Naive thymus-derived CD4-positive, alpha-beta T cell (primary cell): ENCODE results near the gene MTHFD2L. TPM values are rescaled to one million over a fixed set of nuclear protein-coding genes. Genes with fewer than 3 reads are reported as not detected.

ENCODE experiments used
- ATAC-seq: fragments of 150-1000 bp; cut with Tn5 transposase; 2 replicates; pipeline ENCODE4 v1.10.0; 2021; ENCODE audit warnings: mild to moderate bottlenecking, moderate library complexity
- CTCF ChIA-PET: fragments of 350-600 bp; sonication (Branson Sonifier 250); formaldehyde crosslinking; loops from one replicate; lab custom pipeline; 2021; ENCODE audit warnings: antibody characterized with exemption; lab: Charles Lee
- POLR2A ChIA-PET: fragments of 350-600 bp; sonication (Branson Sonifier 250); formaldehyde crosslinking; loops from one replicate; lab custom pipeline; 2021; ENCODE audit warnings: antibody characterized with exemption, inconsistent platforms; lab: Charles Lee
- DNase-seq, 9 donors: peaks; one replicate each; pipeline versions ENCODE4 v3.0.0 to v3.0.0-alpha.2; 2020 to 2022; ENCODE audit warnings: mixed read lengths in 1 of 9
- H3K27ac ChIP-seq: one replicate; pipeline ENCODE4 v1.7.0; 2013; ENCODE audit warnings: mild to moderate bottlenecking, low read depth, low read length, moderate library complexity
- H3K27me3 ChIP-seq, 2 donors: one replicate each; pipeline ENCODE4 v1.7.0; 2013; ENCODE audit warnings: low read length in 2 of 2, mild to moderate bottlenecking in 2 of 2, moderate library complexity in 2 of 2; ENCODE audit not compliant: control insufficient read depth in 2 of 2, insufficient read depth in 2 of 2
- H3K36me3 ChIP-seq, 3 experiments: 1 replicate in 2 of 3; 2 replicates in 1 of 3; pipeline ENCODE4 v1.7.0; 2013; ENCODE audit warnings: low read length in 3 of 3, mild to moderate bottlenecking in 3 of 3, moderate library complexity in 1 of 3; ENCODE audit not compliant: insufficient read depth in 3 of 3, control insufficient read depth in 2 of 3
- H3K4me1 ChIP-seq, 2 donors: one replicate each; pipeline ENCODE4 v1.7.0; 2013; ENCODE audit warnings: low read length in 2 of 2, mild to moderate bottlenecking in 2 of 2, moderate library complexity in 1 of 2; ENCODE audit not compliant: control insufficient read depth in 2 of 2, insufficient read depth in 2 of 2
- H3K4me3 ChIP-seq: 2 replicates; pipeline ENCODE4 v1.7.0; 2013; ENCODE audit warnings: mild to moderate bottlenecking, low read length
- H3K9me3 ChIP-seq, 3 experiments: 1 replicate in 2 of 3; 2 replicates in 1 of 3; pipeline ENCODE4 v1.7.0; 2013; ENCODE audit warnings: low read length in 3 of 3; ENCODE audit not compliant: control insufficient read depth in 2 of 3
- H3K27ac Mint-ChIP-seq, 9 donors: one replicate each; pipeline ENCODE4 v1.8.0; 2020 to 2022; ENCODE audit warnings: mixed read lengths in 9 of 9, mild to moderate bottlenecking in 8 of 9, moderate library complexity in 5 of 9, inconsistent platforms in 2 of 9
- H3K27me3 Mint-ChIP-seq, 5 donors: one replicate each; pipeline ENCODE4 v1.8.0; 2021 to 2022; ENCODE audit warnings: mixed read lengths in 5 of 5, mild to moderate bottlenecking in 1 of 5
- H3K36me3 Mint-ChIP-seq, 5 donors: one replicate each; pipeline ENCODE4 v1.8.0; 2020 to 2022; ENCODE audit warnings: mixed read lengths in 5 of 5, mild to moderate bottlenecking in 3 of 5, inconsistent platforms in 1 of 5
- H3K4me1 Mint-ChIP-seq, 7 donors: one replicate each; pipeline ENCODE4 v1.8.0; 2020 to 2022; ENCODE audit warnings: mixed read lengths in 7 of 7, mild to moderate bottlenecking in 3 of 7, inconsistent platforms in 1 of 7
- H3K4me3 Mint-ChIP-seq, 10 donors: one replicate each; pipeline ENCODE4 v1.8.0; 2020 to 2022; ENCODE audit warnings: mild to moderate bottlenecking in 10 of 10, mixed read lengths in 10 of 10, moderate library complexity in 6 of 10, inconsistent platforms in 2 of 10
- H3K9me3 Mint-ChIP-seq, 11 donors: one replicate each; pipeline ENCODE4 v1.8.0; 2020 to 2022; ENCODE audit warnings: mixed read lengths in 11 of 11, mild to moderate bottlenecking in 4 of 11, inconsistent platforms in 1 of 11, moderate library complexity in 1 of 11
- intact Hi-C, 2 donors: fragments of 100-400 bp; cut with micrococcal nuclease; formaldehyde crosslinking; loops; one replicate each; pipeline ENCODE4 v1.15.1; 2023
- polyA plus RNA-seq, 2 donors: library from polyadenylated mRNA; unstranded; fragments of 300-500 nt; fragmentation: Illumina TruSeq; gene quantifications; one replicate each; pipeline ENCODE4 v1.2.3, GENCODE V29; 2021
- total RNA-seq, 6 experiments: library from RNA in 5 of 6; stranded (reverse) in 5 of 6; gene quantifications; 1 replicate in 5 of 6; 2 replicates in 1 of 6; pipeline ENCODE4 v1.2.3 and lab custom pipeline; 2021 to 2026

Gene MTHFD2L
- total and polyA plus RNA-seq, 7 experiments from 2014 or later: 2.3 to 13.7 (median 10.2) TPM

- H3K27me3 ChIP-seq: no peaks in the 10 kb centered on the region
- POLR2A ChIA-PET: no interaction called here
- no peaks in the 10 kb centered on the region for H3K4me1 ChIP-seq
- peaks cover 0 to 37% (median 17%) of the 10 kb centered on the region in 5 donors for H3K36me3 Mint-ChIP-seq
- H3K4me3 Mint-ChIP-seq: no peak overlapping the region
- ATAC-seq (no peak), DNase-seq (no peak)
- no peaks in the 10 kb centered on the region for H3K4me1 Mint-ChIP-seq
- no peak overlapping the region for H3K4me3 ChIP-seq
- H3K27ac Mint-ChIP-seq: no peak overlapping the region
- H3K27ac ChIP-seq: no peak overlapping the region
- no peaks in the 10 kb centered on the region for H3K36me3 ChIP-seq
- CTCF ChIA-PET: no interaction called here
- H3K9me3 ChIP-seq: no peaks in the 10 kb centered on the region
- no peaks in the 10 kb centered on the region for H3K9me3 Mint-ChIP-seq
- intact Hi-C loops: no loop called here
- H3K27me3 Mint-ChIP-seq: no peaks in the 10 kb centered on the region
Measured at GRCh38 chr4:74282926-74283325, 125.0 kb downstream of the MTHFD2L start.

GRCh38 chr4:74283614-74284013 lies 125.7 kb downstream of the MTHFD2L start:
- no peaks in the 10 kb centered on the region for H3K27me3 Mint-ChIP-seq
- H3K27me3 ChIP-seq: no peaks in the 10 kb centered on the region
- ATAC-seq (no peak), DNase-seq (no peak)
- CTCF ChIA-PET: no interaction called here
- H3K4me1 Mint-ChIP-seq: no peaks in the 10 kb centered on the region
- H3K27ac Mint-ChIP-seq: no peak overlapping the region
- peaks cover 0 to 33% (median 17%) of the 10 kb centered on the region in 5 donors for H3K36me3 Mint-ChIP-seq
- no peaks in the 10 kb centered on the region for H3K4me1 ChIP-seq
- H3K4me3 Mint-ChIP-seq: no peak overlapping the region
- H3K4me3 ChIP-seq: no peak overlapping the region
- POLR2A ChIA-PET: no interaction called here
- H3K27ac ChIP-seq: no peak overlapping the region
- no peaks in the 10 kb centered on the region for H3K36me3 ChIP-seq
- no peaks in the 10 kb centered on the region for H3K9me3 ChIP-seq
- H3K9me3 Mint-ChIP-seq: no peaks in the 10 kb centered on the region
- intact Hi-C loops: no loop called here

GRCh38 chr4:74284053-74284452 lies 126.1 kb downstream of the MTHFD2L start:
- POLR2A ChIA-PET: no interaction called here
- Histone ChIP-seq H3K4me1 (no peaks in the 10 kb centered on the region), H3K9me3 (no peaks in the 10 kb centered on the region), H3K4me3 (no peak overlapping the region), H3K36me3 (no peaks in the 10 kb centered on the region), H3K27ac (no peak overlapping the region), H3K27me3 (no peaks in the 10 kb centered on the region)
- CTCF ChIA-PET: no interaction called here
- Mint-ChIP-seq H3K4me1 (no peaks in the 10 kb centered on the region), H3K4me3 (no peak overlapping the region), H3K36me3 (peaks cover 0 to 33% (median 17%) of the 10 kb centered on the region in 5 donors), H3K27me3 (no peaks in the 10 kb centered on the region), H3K27ac (no peak overlapping the region), H3K9me3 (no peaks in the 10 kb centered on the region)
- DNase-seq (no peak), ATAC-seq (no peak)
- intact Hi-C loops: no loop called here

GRCh38 chr4:74287164-74287563 lies 129.2 kb downstream of the MTHFD2L start:
- DNase-seq: no peak
- no peak overlapping the region for H3K27ac Mint-ChIP-seq
- H3K9me3 Mint-ChIP-seq: peaks cover 0 to 2% (median 0%) of the 10 kb centered on the region in 11 donors
- no peaks in the 10 kb centered on the region for H3K9me3 ChIP-seq
- ATAC-seq: no peak
- H3K4me3 Mint-ChIP-seq: no peak overlapping the region
- ChIA-PET POLR2A (no interaction called here), CTCF (no interaction called here)
- no peaks in the 10 kb centered on the region for H3K4me1 ChIP-seq
- no peak overlapping the region for H3K4me3 ChIP-seq
- intact Hi-C loops: no loop called here
- H3K27me3 Mint-ChIP-seq: no peaks in the 10 kb centered on the region
- no peaks in the 10 kb centered on the region for H3K4me1 Mint-ChIP-seq
- H3K36me3 ChIP-seq: no peaks in the 10 kb centered on the region
- peaks cover 0 to 20% (median 14%) of the 10 kb centered on the region in 5 donors for H3K36me3 Mint-ChIP-seq
- no peaks in the 10 kb centered on the region for H3K27me3 ChIP-seq
- H3K27ac ChIP-seq: no peak overlapping the region

GRCh38 chr4:74287791-74288190 lies 129.9 kb downstream of the MTHFD2L start:
- Mint-ChIP-seq H3K36me3 (peaks cover 0 to 19% (median 13%) of the 10 kb centered on the region in 5 donors), H3K9me3 (peaks cover 0 to 2% (median 0%) of the 10 kb centered on the region in 11 donors), H3K4me3 (no peak overlapping the region), H3K27ac (no peak overlapping the region), H3K4me1 (no peaks in the 10 kb centered on the region), H3K27me3 (no peaks in the 10 kb centered on the region)
- DNase-seq (no peak), ATAC-seq (no peak)
- no peaks in the 10 kb centered on the region for H3K4me1 ChIP-seq
- H3K27me3 ChIP-seq: no peaks in the 10 kb centered on the region
- H3K36me3 ChIP-seq: no peaks in the 10 kb centered on the region
- CTCF ChIA-PET: no interaction called here
- intact Hi-C loops: no loop called here
- no peak overlapping the region for H3K27ac ChIP-seq
- POLR2A ChIA-PET: no interaction called here
- H3K9me3 ChIP-seq: no peaks in the 10 kb centered on the region
- H3K4me3 ChIP-seq: no peak overlapping the region

GRCh38 chr4:74291471-74291870 lies 133.6 kb downstream of the MTHFD2L start:
- Mint-ChIP-seq H3K27ac (no peak overlapping the region), H3K4me1 (no peaks in the 10 kb centered on the region), H3K4me3 (no peak overlapping the region), H3K9me3 (peaks cover 0 to 2% (median 0%) of the 10 kb centered on the region in 11 donors), H3K36me3 (peaks cover 0 to 9% (median 0%) of the 10 kb centered on the region in 5 donors), H3K27me3 (peaks cover 0 to under 1% (median 0%) of the 10 kb centered on the region in 5 donors)
- Histone ChIP-seq H3K36me3 (no peaks in the 10 kb centered on the region), H3K4me3 (no peak overlapping the region), H3K4me1 (no peaks in the 10 kb centered on the region), H3K27me3 (no peaks in the 10 kb centered on the region), H3K27ac (no peak overlapping the region), H3K9me3 (no peaks in the 10 kb centered on the region)
- intact Hi-C loops: no loop called here
- DNase-seq (no peak), ATAC-seq (no peak)
- POLR2A ChIA-PET: no interaction called here
- CTCF ChIA-PET: no interaction called here

GRCh38 chr4:74292111-74292870 lies 134.4 kb downstream of the MTHFD2L start:
- Histone ChIP-seq H3K27ac (no peak overlapping the region), H3K27me3 (no peaks in the 10 kb centered on the region), H3K36me3 (no peaks in the 10 kb centered on the region), H3K4me3 (no peak overlapping the region), H3K9me3 (no peaks in the 10 kb centered on the region), H3K4me1 (no peaks in the 10 kb centered on the region)
- no peaks in the 10 kb centered on the region for H3K4me1 Mint-ChIP-seq
- peaks cover 0 to 2% (median 0%) of the 10 kb centered on the region in 11 donors for H3K9me3 Mint-ChIP-seq
- no peak overlapping the region for H3K4me3 Mint-ChIP-seq
- intact Hi-C loops: no loop called here
- peaks cover 0 to 4% (median 0%) of the 10 kb centered on the region in 5 donors for H3K27me3 Mint-ChIP-seq
- ATAC-seq (no peak), DNase-seq (no peak)
- H3K27ac Mint-ChIP-seq: no peak overlapping the region
- CTCF ChIA-PET: no interaction called here
- H3K36me3 Mint-ChIP-seq: peaks cover 0 to 9% (median 0%) of the 10 kb centered on the region in 5 donors
- POLR2A ChIA-PET: no interaction called here
